Urothelium cell line (cell line): Measurements from ENCODE around the gene CD109.
"Not testable (repeated sequence)": the region's sequence is repeated elsewhere in the genome, so short reads cannot be mapped to it uniquely, and the experiment has no call there.

Experiments
- DNase-seq: peaks from one replicate; pipeline ENCODE4 v3.0.0; 2011; ENCODE audit warnings: low spot score, mixed read lengths
- FAIRE-seq: peaks from 2 replicates; lab custom pipeline; 2011; peaks lifted over from hg19 to GRCh38; lab: Jason Lieb, UNC

The CD109 gene

DNA sequence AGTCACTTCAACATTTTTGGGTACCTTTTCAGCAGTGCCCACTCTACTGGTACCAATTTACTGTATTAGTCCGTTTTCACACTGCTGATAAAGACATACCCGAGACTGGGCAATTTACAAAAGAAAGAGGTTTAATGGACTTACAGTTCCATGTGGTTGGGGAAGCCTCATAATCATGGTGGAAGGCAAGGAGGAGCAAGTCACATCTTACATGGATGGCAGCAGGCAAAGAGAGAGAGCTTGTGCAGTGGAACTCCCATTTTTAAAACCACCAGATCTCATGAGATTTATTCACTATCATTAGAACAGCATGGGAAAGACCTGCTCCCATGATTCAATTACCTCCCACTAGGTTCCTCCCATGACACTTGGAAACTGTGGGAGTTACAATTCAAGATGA, 12.4 kb upstream of the CD109 start:
- not testable (repeated sequence) for FAIRE-seq, DNase-seq

DNA sequence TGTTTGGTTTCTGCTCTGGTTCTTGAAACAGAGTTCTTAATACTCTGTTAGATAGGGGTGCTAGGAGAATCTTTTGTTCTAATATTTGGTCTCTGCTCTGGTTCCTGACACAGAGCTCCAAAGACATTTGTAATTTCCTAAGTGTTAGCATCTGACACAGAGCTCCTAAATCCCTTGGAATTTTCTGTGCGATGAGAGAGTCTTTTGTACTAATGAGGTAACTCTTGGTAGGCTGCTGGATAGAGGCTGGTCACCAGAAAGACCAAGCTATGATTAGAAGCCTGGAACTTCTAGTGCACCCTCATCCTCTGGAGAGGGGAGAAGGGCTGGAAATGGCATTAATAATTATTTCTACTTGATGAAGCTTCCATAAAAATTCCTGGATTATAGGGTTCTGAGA, 7.7 kb upstream of the CD109 start:
- DNase-seq (no peak), FAIRE-seq (no peak)

DNA sequence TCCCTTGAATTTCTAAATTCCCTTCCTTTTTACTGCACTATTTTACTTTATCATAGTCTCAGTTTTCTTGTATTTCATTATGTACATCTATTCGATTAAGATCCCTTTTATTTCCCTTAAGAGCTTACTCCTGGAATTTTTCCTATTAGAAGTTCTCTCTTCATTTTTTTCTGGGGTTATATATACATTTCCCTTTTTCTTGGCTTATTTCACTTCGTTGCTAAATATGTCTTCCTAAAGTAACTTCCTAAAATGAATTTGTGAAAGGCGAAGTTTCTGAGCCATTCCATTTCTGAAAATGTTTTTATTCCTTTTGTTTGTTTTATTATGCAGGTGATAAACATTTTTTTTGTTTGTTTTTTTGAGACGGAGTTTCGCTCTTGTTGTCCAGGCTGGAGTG, 5.9 kb upstream of the CD109 start:
- FAIRE-seq (no peak), DNase-seq (no peak)

DNA sequence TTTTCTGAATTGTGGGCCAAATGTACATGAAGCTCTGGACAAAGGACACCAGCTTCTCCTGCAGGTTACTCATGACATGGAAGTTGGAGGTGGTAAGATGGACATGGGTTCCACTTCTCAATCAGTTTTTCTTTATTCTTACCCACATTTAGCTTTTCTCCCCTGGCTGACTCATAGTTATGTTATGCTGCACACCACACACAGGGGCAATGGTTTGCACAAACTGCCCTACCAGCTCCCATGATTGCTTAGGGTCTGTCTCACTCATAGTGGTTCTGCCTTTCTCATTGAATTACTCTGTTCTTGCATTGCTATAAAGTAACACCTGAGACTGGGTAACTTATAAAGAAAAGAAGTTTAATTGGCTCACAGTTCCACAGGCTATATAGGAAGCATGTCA, 4.5 kb upstream of the CD109 start:
- FAIRE-seq (no peak), DNase-seq (peak; percentile 40)

DNA sequence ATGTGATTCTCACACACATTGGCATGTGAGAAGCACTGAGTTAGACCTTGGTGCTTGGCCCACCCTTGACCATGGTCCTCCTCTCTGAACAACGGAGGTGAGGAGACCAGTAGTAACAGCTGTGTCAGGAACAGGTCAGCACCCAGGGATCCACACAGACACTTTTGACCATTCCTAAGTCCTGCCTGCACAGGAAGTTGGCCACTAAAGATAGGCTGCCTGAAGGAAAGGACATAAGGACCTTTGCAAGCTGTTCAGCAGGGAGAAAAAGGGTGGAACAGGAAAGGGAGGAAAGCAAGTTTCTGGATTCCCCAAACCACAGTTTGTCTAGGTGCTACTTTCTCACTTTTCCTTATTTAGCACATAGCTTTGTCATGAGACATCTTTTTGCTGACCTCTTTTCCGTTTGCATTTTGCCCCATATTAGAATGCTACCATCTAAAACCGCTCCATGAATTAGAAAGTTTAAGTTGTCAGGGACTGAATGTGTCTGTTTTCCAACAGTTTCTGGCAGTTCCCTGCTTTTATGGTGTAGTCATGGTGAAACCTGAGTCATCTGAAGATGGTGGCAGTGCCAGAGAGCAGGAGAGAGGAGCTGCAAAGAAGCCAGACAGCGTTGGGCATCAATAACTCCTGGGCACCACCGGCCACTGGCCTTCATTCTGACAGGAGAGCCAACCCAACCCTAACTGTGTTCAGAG, 1.1 kb upstream of the CD109 start:
- FAIRE-seq (peak; percentile 58), DNase-seq (no peak)

DNA sequence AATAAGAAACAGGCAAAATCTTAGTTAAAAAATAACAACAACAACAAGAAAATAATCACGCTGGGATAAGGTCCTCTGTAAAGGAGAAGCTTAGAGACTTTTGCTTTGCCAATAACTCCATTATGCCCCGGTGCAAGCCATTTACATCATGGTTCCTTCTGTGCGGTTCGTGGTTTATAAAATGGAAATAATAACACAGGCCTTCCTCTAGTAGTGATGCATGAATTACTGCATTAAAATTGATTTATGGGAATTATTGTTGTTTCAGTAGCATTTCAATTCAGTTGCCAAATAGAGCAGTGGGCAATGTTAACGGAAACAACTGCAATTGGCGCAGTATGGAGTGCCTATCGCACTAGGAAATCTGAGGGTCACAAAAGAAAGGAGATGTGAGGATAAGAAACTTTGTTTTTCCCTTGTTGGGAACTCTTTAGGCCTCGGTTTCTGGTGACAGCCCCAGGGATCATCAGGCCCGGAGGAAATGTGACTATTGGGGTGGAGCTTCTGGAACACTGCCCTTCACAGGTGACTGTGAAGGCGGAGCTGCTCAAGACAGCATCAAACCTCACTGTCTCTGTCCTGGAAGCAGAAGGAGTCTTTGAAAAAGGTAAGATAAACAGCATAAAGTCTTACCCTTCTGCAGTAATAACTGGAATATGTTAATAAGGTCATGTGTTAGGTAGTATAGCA, 1.1 kb downstream of the CD109 start:
- FAIRE-seq: no peak

DNA sequence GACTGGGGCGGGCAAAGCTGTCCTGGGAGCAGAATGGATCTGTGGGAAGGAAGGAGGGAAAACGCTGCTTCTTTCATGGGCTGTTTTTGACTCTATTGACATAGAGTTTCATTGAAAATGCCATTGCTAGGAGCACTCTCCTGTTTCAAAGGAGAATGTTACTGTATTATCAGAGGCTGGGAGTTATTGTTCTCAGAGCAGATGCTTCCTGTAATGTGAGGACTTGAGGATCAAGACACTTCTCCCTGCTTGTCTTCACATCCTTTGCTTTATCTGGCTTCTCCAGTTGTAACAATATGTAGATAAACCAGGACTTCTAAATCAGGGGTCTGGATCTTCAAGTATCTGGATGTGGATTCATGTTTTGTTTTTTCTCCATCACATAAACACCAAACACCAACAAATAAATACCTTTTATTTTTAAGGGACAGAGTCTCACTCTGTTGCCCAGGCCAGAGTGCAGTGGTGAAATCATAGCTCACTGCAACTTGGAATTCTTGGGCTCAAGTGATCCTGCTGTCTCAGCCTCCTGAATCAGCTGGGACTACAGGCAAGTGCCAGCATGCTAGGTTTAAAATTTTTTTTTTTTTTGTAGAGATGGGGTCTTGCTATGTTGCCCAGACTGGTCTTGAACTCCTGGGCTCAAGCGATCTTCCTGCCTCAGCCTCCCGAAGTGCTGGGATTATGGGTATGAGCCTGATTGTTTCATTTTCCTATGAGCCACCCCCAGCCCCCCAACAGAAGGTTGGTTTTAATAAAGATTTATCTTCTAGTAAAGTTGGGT, 3.9 kb downstream of the CD109 start:
- DNase-seq (no peak), FAIRE-seq (no peak)

More for the DNA sequence above, 1.1 kb downstream of the CD109 start:
- DNase-seq: no peak

DNA sequence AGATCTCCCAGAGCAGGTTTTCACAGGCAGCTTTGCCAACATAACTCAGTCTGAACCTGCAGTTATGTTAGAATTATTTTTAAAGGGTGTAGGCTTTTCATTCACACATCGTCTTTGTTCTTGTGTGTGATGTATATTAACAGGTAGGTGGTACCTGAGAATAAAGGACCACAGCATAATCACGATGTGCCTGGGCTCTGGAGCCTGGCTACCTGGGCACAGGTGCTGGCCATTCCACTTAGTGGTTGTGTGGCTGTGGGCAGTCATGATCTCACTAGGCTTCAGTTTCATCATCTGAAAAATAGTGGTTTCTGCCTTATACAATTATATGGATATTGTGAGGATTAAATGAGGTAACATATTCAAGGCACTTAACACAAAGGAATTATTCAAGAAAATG, 6.4 kb downstream of the CD109 start:
- FAIRE-seq: no peak
- DNase-seq: no peak

DNA sequence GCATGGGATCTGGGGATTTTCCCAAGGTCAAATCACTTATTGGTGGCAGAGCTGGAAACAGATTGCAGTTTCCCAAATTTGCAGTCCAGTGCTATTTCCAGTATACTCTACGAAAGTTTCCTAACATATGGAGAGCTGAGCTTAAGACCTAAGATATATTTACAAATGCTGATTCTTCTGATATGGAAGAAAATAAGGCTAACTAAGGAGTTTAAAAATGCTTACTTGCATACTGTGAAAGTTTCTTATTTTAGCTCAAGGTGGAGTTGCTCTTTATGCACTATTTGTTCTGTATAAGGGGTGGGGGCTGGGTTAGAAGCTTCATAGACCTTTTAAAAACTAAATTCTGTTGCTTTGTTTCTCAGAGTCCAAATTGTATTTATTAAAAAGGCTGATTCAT, 7.5 kb downstream of the CD109 start:
- FAIRE-seq (no peak), DNase-seq (no peak)

DNA sequence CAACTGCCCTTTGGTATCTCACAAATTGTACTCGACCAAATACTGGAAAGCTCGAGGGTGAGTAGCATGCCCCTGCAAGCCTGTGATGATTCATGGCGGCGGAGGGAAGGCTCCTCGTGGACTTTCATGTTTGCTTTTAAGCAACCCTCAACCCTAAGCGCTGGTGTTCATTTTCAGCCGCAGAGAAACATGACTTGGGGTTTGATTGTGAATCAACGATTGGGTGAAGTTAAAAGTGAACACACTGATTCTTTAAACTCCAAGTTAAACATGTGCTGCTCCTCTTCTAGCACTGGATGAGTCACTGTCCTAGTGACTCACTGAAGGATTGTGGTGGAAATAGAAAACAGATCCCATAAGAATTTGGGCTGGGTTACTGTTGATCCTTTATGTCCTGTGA, 8.3 kb downstream of the CD109 start:
- peak; percentile 76 for DNase-seq
- FAIRE-seq: peak; percentile 77

DNA sequence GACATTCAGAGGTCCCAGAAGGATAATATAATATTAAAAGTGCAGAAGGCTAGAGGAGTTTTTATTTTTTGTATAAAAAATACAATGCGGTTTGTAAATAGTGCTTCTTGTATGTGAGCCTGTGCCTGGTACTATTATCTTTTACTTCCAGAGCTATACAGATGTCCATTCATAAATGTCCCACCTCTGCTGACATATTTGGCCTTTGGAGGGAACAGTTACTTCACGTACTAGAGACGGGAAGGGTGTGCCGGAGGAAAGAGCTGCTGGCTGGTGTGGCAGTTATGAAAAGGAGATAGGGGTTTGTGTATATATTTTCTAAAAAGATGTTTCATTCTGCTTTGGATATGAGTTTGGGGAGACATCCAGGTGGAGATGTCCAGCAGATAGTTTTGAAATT, 8.8 kb downstream of the CD109 start:
- FAIRE-seq (no peak), DNase-seq (no peak)

DNA sequence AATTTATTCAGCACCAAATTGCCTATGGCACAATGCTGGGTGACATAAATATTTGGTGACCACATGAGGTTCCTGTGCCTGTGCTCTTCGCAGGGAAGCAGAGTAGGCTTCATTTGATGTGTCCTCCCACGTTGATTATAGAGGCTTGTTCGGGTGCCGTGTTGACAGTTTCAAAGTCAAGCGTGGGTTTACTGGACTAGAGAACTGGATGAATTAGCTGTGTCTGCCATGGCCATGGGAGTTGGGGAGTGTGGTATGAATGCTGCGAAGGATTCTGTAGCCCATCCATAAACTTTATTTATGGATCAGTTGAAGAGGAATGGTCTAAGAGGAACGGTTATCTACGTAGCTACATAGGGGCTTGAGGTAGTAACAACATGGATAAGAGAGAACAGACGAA, 11.0 kb downstream of the CD109 start:
- FAIRE-seq (no peak), DNase-seq (no peak)

DNA sequence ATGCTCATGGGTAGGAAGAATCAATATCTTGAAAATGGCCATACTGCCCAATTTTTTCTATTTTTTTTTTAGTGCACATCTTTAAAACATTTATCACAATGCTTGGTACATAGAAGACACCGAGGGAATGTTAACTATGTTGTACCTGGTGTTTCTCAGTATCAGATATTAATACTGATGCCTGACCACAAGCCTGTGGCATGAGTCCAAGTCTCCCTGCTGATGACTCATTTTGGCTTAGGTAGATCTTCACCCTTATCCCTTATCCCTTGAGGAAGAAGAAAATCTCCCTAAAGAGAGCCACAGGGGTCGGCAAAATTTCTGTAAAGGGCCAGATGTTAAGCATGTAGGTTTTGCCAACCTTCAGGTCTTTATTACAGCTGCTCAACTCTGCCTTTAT, 14.5 kb downstream of the CD109 start:
- DNase-seq: peak; percentile 75

DNA sequence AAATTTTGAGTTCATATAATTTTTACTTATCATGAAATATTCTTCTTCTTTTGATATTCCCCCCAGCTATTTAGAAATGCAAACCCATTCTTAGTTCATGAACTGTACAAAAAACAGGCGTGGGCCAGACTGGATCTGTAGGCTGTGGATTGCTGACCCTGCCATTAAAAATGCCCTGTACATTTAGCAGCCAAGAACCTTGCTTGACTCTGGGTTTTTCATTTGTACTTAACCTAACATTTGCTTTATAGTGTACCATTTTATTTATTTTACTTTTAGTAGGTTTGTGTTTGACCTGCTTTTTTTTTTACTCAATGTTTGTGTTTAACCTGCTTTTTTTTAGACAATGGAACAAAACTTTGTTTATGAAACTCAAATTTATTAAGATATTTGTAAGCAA, 14.9 kb downstream of the CD109 start:
- FAIRE-seq: no peak
- no peak for DNase-seq

More for the DNA sequence above, 14.5 kb downstream of the CD109 start:
- FAIRE-seq: no peak

DNA sequence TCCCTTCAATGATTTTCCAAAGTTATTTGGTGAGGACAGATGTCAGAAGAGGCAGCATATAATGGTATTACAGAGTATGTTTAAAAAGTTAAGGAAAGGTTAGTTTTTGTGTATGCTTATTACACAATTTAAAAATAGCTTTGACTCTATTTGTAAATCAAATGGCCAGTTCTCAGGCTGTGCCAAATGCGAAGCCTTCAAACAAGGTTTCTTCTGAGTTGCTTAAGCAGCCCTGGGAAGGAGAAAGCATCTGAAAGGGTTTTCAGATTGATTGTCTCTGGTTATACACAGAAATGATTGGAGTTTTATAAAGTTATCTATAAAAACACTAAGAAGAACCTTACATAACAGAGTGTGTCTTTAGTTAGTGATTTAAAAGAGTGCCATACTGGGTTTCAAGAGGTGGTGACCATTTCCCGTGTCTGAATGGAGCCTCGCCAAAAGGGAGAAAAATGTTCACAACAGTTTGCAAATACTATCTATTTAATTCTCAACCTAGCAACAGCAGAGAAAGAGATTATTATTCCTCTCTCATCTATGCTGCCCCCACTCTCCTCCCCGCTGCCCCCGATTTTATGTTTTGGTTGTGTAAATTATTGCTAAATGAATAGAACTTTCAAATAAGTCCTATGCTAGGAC, 16.7 kb downstream of the CD109 start:
- FAIRE-seq (no peak), DNase-seq (no peak)

DNA sequence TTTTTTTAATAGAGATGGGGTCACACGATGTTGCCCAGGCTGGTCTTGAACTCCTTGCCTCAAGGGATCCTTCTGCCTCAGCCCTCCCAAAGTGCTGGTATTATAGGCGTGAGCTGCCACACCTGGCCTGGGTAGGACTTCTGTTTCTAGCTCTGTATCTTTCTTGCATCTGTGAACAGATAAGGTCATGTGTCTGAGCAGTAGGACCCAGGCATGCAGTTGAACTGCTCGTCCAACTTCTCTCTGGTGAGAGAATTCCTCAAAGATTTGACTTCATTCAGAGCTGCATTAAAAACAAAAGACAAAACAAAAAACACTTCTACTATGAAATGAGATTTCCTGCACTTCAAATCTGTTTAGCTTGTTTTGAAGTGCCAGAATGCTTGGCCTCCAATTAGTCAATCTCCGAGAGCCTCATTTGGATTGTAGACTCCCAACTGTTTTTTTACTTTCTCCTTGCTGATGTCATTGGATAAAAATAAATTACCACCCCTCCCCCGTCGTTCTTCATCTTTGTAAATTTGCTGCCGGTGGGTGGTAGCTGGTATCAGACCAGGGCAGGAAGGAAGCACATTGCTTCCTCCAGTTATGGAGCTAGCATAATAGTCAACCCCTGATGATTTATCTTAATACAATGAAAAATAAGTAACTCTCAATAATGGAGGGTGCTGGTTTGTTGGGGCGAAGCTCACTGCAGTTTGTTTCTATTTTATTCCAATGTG, 17.6 kb downstream of the CD109 start:
- FAIRE-seq (no peak), DNase-seq (no peak)

DNA sequence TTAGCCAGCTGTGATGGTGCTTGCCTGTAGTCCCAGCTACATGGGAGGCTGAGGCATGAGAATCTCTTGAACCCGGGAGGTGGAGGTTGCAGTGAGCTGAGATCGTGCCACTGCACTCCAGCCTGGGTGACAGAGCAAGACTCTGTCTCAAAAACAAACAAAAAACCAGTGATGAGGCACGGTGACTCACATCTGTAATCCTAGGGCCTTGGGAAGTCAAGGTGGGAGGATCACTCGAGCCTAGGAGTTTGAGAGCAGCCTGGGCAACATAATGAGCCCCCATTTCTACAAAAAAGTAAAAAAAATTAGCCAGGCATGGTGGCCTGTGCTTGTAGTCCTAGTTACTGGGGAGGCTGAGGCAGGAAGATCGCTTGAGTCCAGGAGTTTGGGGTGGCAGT, 19.1 kb downstream of the CD109 start:
- not testable (repeated sequence) for DNase-seq

DNA sequence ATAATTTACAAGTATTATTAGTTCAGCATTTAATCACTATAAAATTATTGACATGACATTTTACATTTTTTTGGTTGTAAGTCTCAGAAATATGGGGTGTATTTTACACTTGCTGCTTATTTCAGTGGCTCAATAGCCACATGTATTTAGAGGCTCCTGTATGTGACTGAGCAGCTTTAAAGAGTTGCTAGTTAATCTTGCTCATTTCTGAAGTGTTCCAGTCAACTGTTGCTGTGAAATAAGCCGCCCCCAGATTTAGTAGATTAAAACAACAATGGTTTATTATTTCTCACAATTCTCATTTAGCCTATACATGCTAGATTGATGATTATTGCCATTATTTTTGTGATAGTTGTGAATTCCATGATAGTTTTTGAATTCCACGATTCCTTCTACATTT, 23.0 kb downstream of the CD109 start:
- DNase-seq (no peak), FAIRE-seq (no peak)

More for the DNA sequence above, 19.1 kb downstream of the CD109 start:
- not testable (repeated sequence) for FAIRE-seq

DNA sequence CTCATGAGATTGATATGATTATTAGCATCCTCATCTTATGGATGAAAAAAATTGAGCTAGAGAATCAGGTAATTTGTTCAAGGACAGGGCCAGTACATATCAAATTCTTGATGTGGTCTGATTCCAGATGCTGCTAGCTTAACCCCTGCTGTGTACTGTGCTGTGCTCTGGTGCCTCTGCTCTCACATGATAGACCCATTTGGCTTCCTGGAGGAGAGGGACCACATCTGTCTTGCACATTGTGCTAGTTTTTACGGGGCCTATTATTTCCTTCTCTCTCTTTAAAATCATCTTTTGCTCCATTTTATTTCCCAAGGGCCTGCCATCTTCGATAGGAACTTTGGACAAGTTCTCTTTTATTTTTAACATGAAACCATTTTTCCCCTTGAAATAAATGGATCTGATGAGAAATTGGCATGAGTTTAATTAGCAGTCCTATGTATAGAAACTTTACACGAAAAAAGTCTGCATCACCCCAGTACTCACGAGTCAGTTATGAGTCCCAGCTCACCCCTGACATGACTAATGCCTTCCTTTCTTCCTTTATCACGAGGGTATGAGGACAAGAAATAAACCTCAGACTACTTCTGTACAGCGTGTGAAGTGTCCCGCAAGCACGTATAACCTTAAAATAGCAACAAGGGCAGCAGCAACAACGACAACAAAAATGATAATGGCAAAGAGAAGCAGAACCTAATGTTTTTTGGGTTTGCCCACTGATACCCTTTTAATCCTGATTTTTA, 26.5 kb downstream of the CD109 start:
- FAIRE-seq (no peak), DNase-seq (peak; percentile 23)

DNA sequence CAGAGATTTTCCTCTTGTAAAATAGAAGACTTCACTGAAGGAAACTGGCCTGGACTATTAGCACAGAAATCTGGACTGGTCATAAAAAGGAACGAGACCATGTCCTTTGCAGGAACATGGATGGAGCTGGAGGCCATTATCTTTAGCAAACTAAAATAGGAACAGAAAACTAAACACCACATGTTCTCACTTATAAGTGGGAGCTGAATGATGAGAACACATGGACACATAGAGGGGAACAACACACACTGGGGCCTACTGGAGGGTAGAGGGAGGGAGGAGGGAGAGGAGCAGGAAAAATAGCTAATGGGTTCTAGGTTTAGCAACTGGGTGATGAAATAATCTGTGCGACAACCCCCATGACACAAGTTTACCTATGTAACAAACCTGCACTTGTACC, 27.5 kb downstream of the CD109 start:
- not testable (repeated sequence) for FAIRE-seq, DNase-seq
